Common myeloid progenitor, CD34-positive (primary cell): ENCODE results near the gene FCRLB.

Experiments used
- CTCF ChIA-PET: fragments of 350-600 bp; sonication (Branson Sonifier 250); formaldehyde crosslinking; loops from one replicate; lab custom pipeline; 2021; ENCODE audit warnings: antibody characterized with exemption; lab: Charles Lee
- POLR2A ChIA-PET: fragments of 350-600 bp; sonication (Branson Sonifier 250); formaldehyde crosslinking; loops from one replicate; lab custom pipeline; 2021; ENCODE audit warnings: antibody characterized with exemption; lab: Charles Lee
- DNase-seq, 3 donors: peaks; one replicate each; pipeline versions ENCODE4 v3.0.0 to v3.0.0-alpha.2; 2013
- H3K27ac ChIP-seq, 2 experiments: 1 replicate in 1 of 2; 2 replicates in 1 of 2; pipeline ENCODE4 v1.7.0; 2013; ENCODE audit warnings: inconsistent platforms in 2 of 2, low read length in 2 of 2, mild to moderate bottlenecking in 2 of 2, low read depth in 1 of 2, moderate library complexity in 1 of 2; ENCODE audit not compliant: severe bottlenecking in 2 of 2, insufficient read depth in 1 of 2, poor library complexity in 1 of 2
- H3K27me3 ChIP-seq, 5 experiments: replicated peaks in 2 of 5; 1 replicate in 3 of 5; 2 replicates in 2 of 5; pipeline versions ENCODE4 v1.6.1 to v1.7.0; 2013; ENCODE audit warnings: low read length in 4 of 5, mild to moderate bottlenecking in 2 of 5, moderate library complexity in 2 of 5, inconsistent platforms in 1 of 5; ENCODE audit not compliant: insufficient read depth in 5 of 5, control insufficient read depth in 4 of 5
- H3K36me3 ChIP-seq, 4 experiments: 1 replicate in 2 of 4; 2 replicates in 2 of 4; pipeline versions ENCODE4 v1.6.1 to v1.7.0; 2013; ENCODE audit warnings: low read length in 3 of 4, control low read depth in 1 of 4, mild to moderate bottlenecking in 1 of 4; ENCODE audit not compliant: control insufficient read depth in 4 of 4, insufficient read depth in 4 of 4
- H3K4me1 ChIP-seq, 4 experiments: 1 replicate in 3 of 4; 2 replicates in 1 of 4; pipeline versions ENCODE4 v1.6.1 to v1.7.1; 2013; ENCODE audit warnings: low read length in 3 of 4, mild to moderate bottlenecking in 3 of 4, control low read depth in 1 of 4, inconsistent platforms in 1 of 4, moderate library complexity in 1 of 4; ENCODE audit not compliant: control insufficient read depth in 4 of 4, insufficient read depth in 4 of 4; ENCODE audit errors: control extremely low read depth in 1 of 4
- H3K4me3 ChIP-seq, 7 experiments: 1 replicate in 4 of 7; 2 replicates in 3 of 7; pipeline versions ENCODE4 v1.5.1 to v1.7.0; 2013; ENCODE audit warnings: mild to moderate bottlenecking in 7 of 7, low read length in 6 of 7, moderate library complexity in 6 of 7, inconsistent platforms in 2 of 7, low read depth in 2 of 7, control low read depth in 1 of 7; ENCODE audit not compliant: insufficient read depth in 4 of 7, control insufficient read depth in 1 of 7; ENCODE audit errors: extremely low read depth in 1 of 7
- H3K9me3 ChIP-seq, 5 experiments: 1 replicate in 4 of 5; 2 replicates in 1 of 5; pipeline versions ENCODE4 v1.6.1 to v1.7.1; 2013; ENCODE audit warnings: low read length in 4 of 5, mild to moderate bottlenecking in 2 of 5, inconsistent platforms in 1 of 5, low read depth in 1 of 5, moderate library complexity in 1 of 5; ENCODE audit not compliant: control insufficient read depth in 4 of 5, insufficient read depth in 2 of 5; ENCODE audit errors: control extremely low read depth in 1 of 5
- WGBS: methylation state at CpG from one replicate; pipeline ENCODE4 v1.1.5; 2013; ENCODE audit not compliant: insufficient coverage; 5-methylcytosine and 5-hydroxymethylcytosine counted together

Gene FCRLB

DNA sequence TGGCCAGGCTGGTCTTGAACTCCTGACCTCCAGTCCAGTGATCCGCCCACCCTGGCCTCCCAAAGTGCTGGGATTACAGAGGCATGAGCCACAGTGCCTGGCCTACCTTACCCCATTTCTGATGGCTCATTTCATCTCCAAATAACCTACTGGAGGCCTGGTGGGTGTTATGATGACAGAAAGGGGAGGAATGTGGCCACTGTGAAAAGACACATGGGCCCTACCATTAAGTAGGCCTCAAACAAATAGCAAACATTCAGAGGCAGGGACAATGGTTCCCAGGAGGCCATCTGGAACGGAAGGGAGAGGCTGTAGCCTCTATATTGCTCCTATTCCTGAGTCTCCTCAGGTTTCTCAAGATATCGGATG, 15.2 kb upstream of the FCRLB start:
- WGBS: 100% methylated on average over 3 of the region's 3 CpGs
- H3K4me3 ChIP-seq: no peak overlapping the region
- CTCF ChIA-PET: interaction anchor here (0.6 kb wide), 1 partner anchor 14 kb away, joined by 3 read pairs; no protein-coding TSS in a partner anchor
- no peaks in the 10 kb centered on the region for H3K27me3 ChIP-seq
- no peak for DNase-seq
- H3K4me1 ChIP-seq: peaks cover 0 to 3% (median 0%) of the 10 kb centered on the region in 4 experiments
- POLR2A ChIA-PET: no interaction called here
- no peaks in the 10 kb centered on the region for H3K36me3 ChIP-seq
- H3K27ac ChIP-seq: no peak overlapping the region
- no peaks in the 10 kb centered on the region for H3K9me3 ChIP-seq

DNA sequence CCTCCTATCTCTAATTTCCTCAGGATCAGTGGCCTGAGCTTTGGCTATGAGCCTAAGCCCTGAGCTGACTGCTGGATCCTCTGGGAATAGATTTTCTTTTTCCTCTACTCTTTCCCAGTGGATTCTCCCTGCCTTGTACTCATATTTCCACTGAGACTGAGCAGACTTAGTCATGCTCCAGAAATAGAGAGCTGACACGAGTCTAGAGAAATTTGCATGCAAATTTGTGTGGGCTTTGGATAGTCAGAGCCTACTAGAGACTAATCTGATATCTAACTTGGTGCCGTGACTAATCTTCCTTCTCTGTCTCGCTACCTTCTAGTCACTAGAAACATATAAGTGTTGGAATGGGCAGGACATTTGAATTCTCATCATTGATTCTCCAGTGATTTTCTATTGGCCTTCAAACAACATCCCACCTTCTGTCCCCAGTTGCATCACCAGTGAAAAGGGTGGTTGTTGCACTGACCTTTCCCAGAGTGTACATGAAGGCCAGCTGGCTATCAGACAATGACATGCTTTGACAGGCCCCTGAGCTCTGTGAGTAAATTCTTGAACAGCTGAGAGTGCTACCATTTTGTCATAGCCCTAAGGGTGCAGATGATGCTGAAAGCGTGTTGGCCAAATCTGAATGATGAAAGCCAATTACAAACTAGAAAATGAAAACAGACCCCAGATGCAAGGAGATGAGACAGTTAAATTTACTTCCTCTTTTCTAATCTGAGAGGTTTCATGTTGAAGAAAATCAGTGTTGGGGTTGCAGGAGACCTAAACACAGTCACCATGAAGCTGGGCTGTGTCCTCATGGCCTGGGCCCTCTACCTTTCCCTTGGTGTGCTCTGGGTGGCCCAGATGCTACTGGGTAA, 14.6 kb upstream of the FCRLB start, which contains the start of gene FCRLA:
Gene FCRLA (plus strand): TSS at position 748 of the 866 bp plus-strand sequence. CDS start 36 bp downstream, at position 784.
- H3K36me3 ChIP-seq: no peaks in the 10 kb centered on the region
- DNase-seq: peak; percentile 12 to 76 (median 63)
- no peaks in the 10 kb centered on the region for H3K27me3 ChIP-seq
- no peaks in the 10 kb centered on the region for H3K9me3 ChIP-seq
- CTCF ChIA-PET: interaction anchor here (1.1 to 2.2 kb wide), 4 partner anchors 10 to 26 kb away, joined by 3 to 8 read pairs (median 3); no protein-coding TSS in a partner anchor
- WGBS: 60% methylated on average over 3 of the region's 4 CpGs
- peaks cover 0 to 3% (median 0%) of the 10 kb centered on the region in 4 experiments for H3K4me1 ChIP-seq
- no peak within 1 kb of the TSS for H3K4me3 ChIP-seq
- POLR2A ChIA-PET: no interaction called here
- no peak within 1 kb of the TSS for H3K27ac ChIP-seq

DNA sequence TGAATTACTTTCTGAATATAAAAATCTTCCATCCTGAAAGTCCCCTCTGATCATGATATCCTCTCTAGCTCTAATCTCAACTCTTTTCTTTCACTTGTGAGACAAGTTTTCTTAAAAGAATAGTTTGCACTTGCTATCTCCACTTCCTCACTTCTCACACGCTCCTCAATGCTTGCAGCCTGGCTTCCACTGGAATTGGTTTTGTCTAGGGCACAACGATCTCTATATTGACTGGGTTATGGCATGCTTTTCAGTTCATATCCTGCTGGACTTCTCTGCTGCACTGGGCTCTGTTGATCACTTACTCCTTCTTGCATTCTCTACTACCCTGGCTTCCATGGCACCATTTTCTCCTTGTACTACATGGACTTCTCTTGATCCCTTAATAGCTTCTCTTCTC, 13.8 kb upstream of the FCRLB start:
- 100% methylated on average over 2 of the region's 2 CpGs for WGBS
- ChIA-PET POLR2A (no interaction called here), CTCF (interaction anchor here (1.0 to 2.2 kb wide), 7 partner anchors 10 to 32 kb away, joined by 3 to 8 read pairs (median 3); no protein-coding TSS in a partner anchor)
- Histone ChIP-seq H3K4me3 (no peak overlapping the region), H3K4me1 (peaks cover 0 to 3% (median 0%) of the 10 kb centered on the region in 4 experiments), H3K36me3 (no peaks in the 10 kb centered on the region), H3K9me3 (no peaks in the 10 kb centered on the region), H3K27ac (no peak overlapping the region), H3K27me3 (no peaks in the 10 kb centered on the region)
- DNase-seq: no peak

DNA sequence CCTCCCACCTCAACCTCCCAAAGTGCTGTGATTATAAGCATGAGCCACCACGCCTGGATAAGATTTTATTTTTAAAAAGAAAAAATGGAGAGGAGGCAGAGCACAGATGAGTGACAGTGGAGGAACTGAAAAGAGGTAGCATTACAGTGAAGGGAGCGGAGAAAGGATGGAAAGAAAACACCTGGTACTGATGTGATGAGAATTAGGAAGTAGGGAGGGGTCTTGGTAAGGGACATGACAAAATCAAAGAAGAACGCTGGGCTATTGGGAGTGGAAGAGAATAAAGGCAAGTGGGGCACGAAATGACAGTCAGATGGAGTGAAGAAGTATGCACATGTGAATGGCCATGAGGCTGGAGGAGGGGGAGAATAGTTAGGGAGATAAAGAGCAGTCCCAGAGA, 12.0 kb upstream of the FCRLB start:
- CTCF ChIA-PET: interaction anchor here (1.5 kb wide), 1 partner anchor 28 kb away, joined by 3 read pairs; no protein-coding TSS in a partner anchor
- Histone ChIP-seq H3K27me3 (peaks cover 0 to 3% (median 0%) of the 10 kb centered on the region in 5 experiments), H3K4me3 (no peak overlapping the region), H3K9me3 (no peaks in the 10 kb centered on the region), H3K36me3 (no peaks in the 10 kb centered on the region), H3K27ac (no peak overlapping the region), H3K4me1 (peaks cover 0 to 3% (median 0%) of the 10 kb centered on the region in 4 experiments)
- 90% methylated on average over 3 of the region's 4 CpGs for WGBS
- DNase-seq: no peak
- POLR2A ChIA-PET: no interaction called here

GRCh38 chr1:161710560-161710959, 10.8 kb upstream of the FCRLB start:
- ChIA-PET CTCF (interaction anchor here (1.5 kb wide), 1 partner anchor 26 kb away, joined by 3 read pairs; no protein-coding TSS in a partner anchor), POLR2A (no interaction called here)
- H3K27me3 ChIP-seq: peaks cover 0 to 3% (median 0%) of the 10 kb centered on the region in 5 experiments
- no peaks in the 10 kb centered on the region for H3K9me3 ChIP-seq
- no peak for DNase-seq
- peaks cover 0 to 3% (median 0%) of the 10 kb centered on the region in 4 experiments for H3K4me1 ChIP-seq
- no peak overlapping the region for H3K4me3 ChIP-seq
- 93% methylated on average over 4 of the region's 4 CpGs for WGBS
- H3K36me3 ChIP-seq: no peaks in the 10 kb centered on the region
- no peak overlapping the region for H3K27ac ChIP-seq

- Histone ChIP-seq H3K36me3 (no peaks in the 10 kb centered on the region), H3K27me3 (peaks cover 2 to 23% (median 7%) of the 10 kb centered on the region in 5 experiments), H3K9me3 (no peaks in the 10 kb centered on the region), H3K4me1 (peaks cover 0 to 24% (median under 1%) of the 10 kb centered on the region in 4 experiments), H3K4me3 (no peak overlapping the region), H3K27ac (no peak overlapping the region)
- peak in 1 of 3 donors; percentile 17 for DNase-seq
- CTCF ChIA-PET: interaction anchor here (1.0 to 1.2 kb wide), 2 partner anchors 8 to 21 kb away, joined by 3 read pairs; no protein-coding TSS in a partner anchor
- POLR2A ChIA-PET: no interaction called here
- 52% methylated on average over 6 of the region's 8 CpGs for WGBS
Observed at GRCh38 chr1:161718559-161719324, 2.6 kb upstream of the FCRLB start.
